HepG2 (cell line): ENCODE measurements around the gene CACNB4. TPM values are rescaled to one million over a fixed set of nuclear protein-coding genes. Genes with fewer than 3 reads are reported as not detected.

Experiments used
- ATF7-NPFF ChIP-seq: sonication (generic); formaldehyde crosslinking; IDR thresholded peaks from 2 replicates; pipeline ENCODE4 v1.8.1; 2023; ENCODE audit warnings: mild to moderate bottlenecking, low read depth, missing genetic modification reagents, moderate library complexity
- GATA4 ChIP-seq: sonication (generic); IDR thresholded peaks from 2 replicates; pipeline ENCODE4 v1.6.1; 2016; ENCODE audit warnings: antibody characterized with exemption, low read depth, borderline replicate concordance
- IRF2 ChIP-seq: IDR thresholded peaks from 2 replicates; pipeline ENCODE4 v1.6.1; 2018; ENCODE audit warnings: missing genetic modification reagents, missing compliant biosample characterization
- MAF1 ChIP-seq: sonication (generic); formaldehyde crosslinking; IDR thresholded peaks from 2 replicates; pipeline ENCODE4 v1.5.0; 2020; ENCODE audit warnings: missing genetic modification reagents, borderline replicate concordance
- MED8 ChIP-seq: sonication (generic); formaldehyde crosslinking; IDR thresholded peaks from 2 replicates; pipeline ENCODE4 v1.8.1; 2023; ENCODE audit warnings: mild to moderate bottlenecking, missing genetic modification reagents; ENCODE audit not compliant: insufficient replicate concordance
- MTA3 ChIP-seq: sonication (generic); formaldehyde crosslinking; IDR thresholded peaks from 2 replicates; pipeline ENCODE4 v1.4.0; 2020; ENCODE audit warnings: missing genetic modification reagents
- NAIF1 ChIP-seq: sonication (generic); formaldehyde crosslinking; IDR thresholded peaks from 2 replicates; pipeline ENCODE4 v1.5.0; 2020; ENCODE audit warnings: mild to moderate bottlenecking, missing genetic modification reagents, borderline replicate concordance
- PCBP1 ChIP-seq: fragments of 200-400 bp; formaldehyde crosslinking; IDR thresholded peaks from 2 replicates; pipeline ENCODE4 v1.6.1; 2017; ENCODE audit warnings: mild to moderate bottlenecking, low read depth, low read length, borderline replicate concordance
- PHF20 ChIP-seq: sonication (generic); formaldehyde crosslinking; IDR thresholded peaks from 2 replicates; pipeline ENCODE4 v1.5.0; 2020; ENCODE audit warnings: mild to moderate bottlenecking, missing genetic modification reagents
- RELA ChIP-seq: sonication (generic); formaldehyde crosslinking; IDR thresholded peaks from 2 replicates; pipeline ENCODE4 v1.4.0; 2020; ENCODE audit warnings: missing genetic modification reagents
- RXRA ChIP-seq: sonication (generic); formaldehyde crosslinking; IDR thresholded peaks from 2 replicates; pipeline ENCODE4 v1.5.1; 2020; ENCODE audit warnings: missing genetic modification reagents
- SALL1 ChIP-seq: sonication (generic); formaldehyde crosslinking; IDR thresholded peaks from 2 replicates; pipeline ENCODE4 v1.8.0; 2022; ENCODE audit warnings: mild to moderate bottlenecking, missing genetic modification reagents
- SRSF1 ChIP-seq: fragments of 200-400 bp; formaldehyde crosslinking; optimal IDR thresholded peaks from 2 replicates; pipeline ENCODE3; 2017; ENCODE audit warnings: mild to moderate bottlenecking, low read depth, low read length, moderate library complexity
- TBP ChIP-seq: sonication (generic); formaldehyde crosslinking; IDR thresholded peaks from 2 replicates; pipeline ENCODE4 v1.5.0; 2020; ENCODE audit warnings: missing genetic modification reagents
- TBX2 ChIP-seq: sonication (generic); formaldehyde crosslinking; IDR thresholded peaks from 2 replicates; pipeline ENCODE4 v1.5.0; 2020; ENCODE audit warnings: missing genetic modification reagents, mild to moderate bottlenecking, borderline replicate concordance
- THAP11 ChIP-seq: IDR thresholded peaks from 2 replicates; pipeline ENCODE4 v1.6.1; 2016; ENCODE audit warnings: missing biosample characterization, missing genetic modification reagents
- THYN1 ChIP-seq: sonication (generic); formaldehyde crosslinking; IDR thresholded peaks from 2 replicates; pipeline ENCODE4 v1.8.1; 2023; ENCODE audit warnings: low read depth, mild to moderate bottlenecking, moderate library complexity, missing genetic modification reagents, borderline replicate concordance
- ZBTB7B ChIP-seq: sonication (generic); formaldehyde crosslinking; IDR thresholded peaks from 2 replicates; pipeline ENCODE4 v1.4.0; 2020; ENCODE audit warnings: missing genetic modification reagents
- ZFP1 ChIP-seq: IDR thresholded peaks from 2 replicates; pipeline ENCODE4 v1.6.1; 2016
- ZNF430 ChIP-seq: sonication (generic); formaldehyde crosslinking; IDR thresholded peaks from 2 replicates; pipeline ENCODE4 v1.9.0; 2021; ENCODE audit warnings: mild to moderate bottlenecking, missing genetic modification reagents
- ZNF703 ChIP-seq: sonication (generic); formaldehyde crosslinking; IDR thresholded peaks from 2 replicates; pipeline ENCODE4 v1.5.1; 2020; ENCODE audit warnings: missing genetic modification reagents, mild to moderate bottlenecking, moderate library complexity, borderline replicate concordance
- ZNF781 ChIP-seq: sonication (generic); formaldehyde crosslinking; IDR thresholded peaks from 2 replicates; pipeline ENCODE4 v1.5.1; 2020; ENCODE audit warnings: borderline replicate concordance, mild to moderate bottlenecking, missing genetic modification reagents; ENCODE audit errors: not compliant biosample characterization
- polyA plus RNA-seq, 8 experiments: library from polyadenylated mRNA; depleted of rRNA in 3 of 8; stranded (reverse) in 7 of 8; unstranded in 1 of 8; fragments of >200 nt; fragmentation: Illumina TruSeq in 4 of 8; extraction: Trizol in 4 of 8; gene quantifications; 2 replicates each; pipeline versions ENCODE4 v1.2.1 to v1.2.3, GENCODE V29; 2011 to 2016; ENCODE audit warnings: low read depth in 4 of 8, missing spikeins in 1 of 8, mixed read lengths in 1 of 8; ENCODE audit not compliant: insufficient read depth in 1 of 8
- total RNA-seq, 5 experiments: library from RNA; depleted of rRNA; stranded (reverse); fragments of >200 nt; fragmentation: Illumina TruSeq; extraction: Trizol; gene quantifications; 2 replicates each; pipeline ENCODE4 v1.2.3, GENCODE V29; 2016; ENCODE audit warnings: low read depth in 1 of 5
- TF ChIP-seq, protein P1 (sequence below): sonication (generic); formaldehyde crosslinking; IDR thresholded peaks from 2 replicates; pipeline ENCODE4 v1.4.0; 2020; ENCODE audit warnings: missing genetic modification reagents, mild to moderate bottlenecking, borderline replicate concordance
- TF ChIP-seq, protein P2 (sequence below): sonication (generic); formaldehyde crosslinking; IDR thresholded peaks from 2 replicates; pipeline ENCODE4 v1.4.0; 2020; ENCODE audit warnings: missing genetic modification reagents

The CACNB4 gene
- total and polyA plus RNA-seq, 2 of the 13 experiments (the other 11 are each of a cell fraction or from before 2014, with no cell fraction given), result 5.1 to 14.3 TPM

DNA sequence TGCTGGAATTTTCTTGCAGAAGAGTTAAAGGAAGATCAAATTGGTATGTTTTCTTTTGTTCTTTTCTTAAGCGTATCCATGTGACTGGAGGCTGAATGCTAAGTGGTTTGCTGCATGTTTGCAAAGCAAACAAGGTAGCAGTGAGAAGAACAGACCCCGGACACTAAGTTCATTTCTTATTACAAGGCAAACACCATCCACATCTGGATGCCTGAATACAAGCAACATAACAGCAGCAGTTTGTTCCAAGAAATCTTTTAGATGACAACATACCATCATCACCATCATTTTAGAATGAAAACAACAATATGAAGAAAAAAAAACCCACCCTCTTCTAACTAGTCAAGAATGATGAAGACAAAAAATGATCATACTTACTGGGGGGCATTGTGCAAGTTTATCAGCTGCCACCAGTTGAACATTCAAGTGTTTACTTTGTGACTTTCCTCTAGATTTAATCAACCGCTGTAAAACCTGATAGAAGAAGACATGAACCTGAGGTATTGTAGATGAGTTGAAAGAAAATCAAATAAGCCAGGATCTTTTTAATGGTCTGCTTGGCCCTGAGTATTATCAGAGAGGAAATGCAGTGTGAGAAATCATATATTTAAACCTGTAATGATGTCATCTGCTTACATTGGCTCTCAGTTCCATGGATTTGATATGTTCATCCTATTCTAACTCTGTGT is 245.6 kb downstream of the CACNB4 start (continued):
- TF ChIP-seq TBX2 (CRISPR knock-in tag) (peak; percentile 56; the same call in 1 of the 2 replicates), RELA (CRISPR knock-in tag) (no peak), NAIF1 (no peak), ZNF703 (no peak), ZFP1 (CRISPR knock-in tag) (no peak; the same call in 1 of the 2 replicates), PHF20 (CRISPR knock-in tag) (no peak), MTA3 (CRISPR knock-in tag) (no peak), ZNF430 (CRISPR knock-in tag) (no peak), ZNF781 (CRISPR knock-in tag) (no peak), GATA4 (0 out of 2 replicates have a peak, but pooled peaks have one; percentile 10), ATF7-NPFF (no peak), MED8 (CRISPR knock-in tag) (no peak), IRF2 (CRISPR knock-in tag) (no peak), MAF1 (CRISPR knock-in tag) (no peak), ZBTB7B (CRISPR knock-in tag) (0 out of 2 replicates have a peak, but pooled peaks have one; percentile 26), PCBP1 (no peak), THYN1 (CRISPR knock-in tag) (no peak), SRSF1 (no peak), THAP11 (CRISPR knock-in tag) (peak; percentile 61), TBP (CRISPR knock-in tag) (no peak), SALL1 (CRISPR knock-in tag) (peak; percentile 43; the same call in 1 of the 2 replicates), RXRA (no peak)
- TF ChIP-seq, protein P1, sequence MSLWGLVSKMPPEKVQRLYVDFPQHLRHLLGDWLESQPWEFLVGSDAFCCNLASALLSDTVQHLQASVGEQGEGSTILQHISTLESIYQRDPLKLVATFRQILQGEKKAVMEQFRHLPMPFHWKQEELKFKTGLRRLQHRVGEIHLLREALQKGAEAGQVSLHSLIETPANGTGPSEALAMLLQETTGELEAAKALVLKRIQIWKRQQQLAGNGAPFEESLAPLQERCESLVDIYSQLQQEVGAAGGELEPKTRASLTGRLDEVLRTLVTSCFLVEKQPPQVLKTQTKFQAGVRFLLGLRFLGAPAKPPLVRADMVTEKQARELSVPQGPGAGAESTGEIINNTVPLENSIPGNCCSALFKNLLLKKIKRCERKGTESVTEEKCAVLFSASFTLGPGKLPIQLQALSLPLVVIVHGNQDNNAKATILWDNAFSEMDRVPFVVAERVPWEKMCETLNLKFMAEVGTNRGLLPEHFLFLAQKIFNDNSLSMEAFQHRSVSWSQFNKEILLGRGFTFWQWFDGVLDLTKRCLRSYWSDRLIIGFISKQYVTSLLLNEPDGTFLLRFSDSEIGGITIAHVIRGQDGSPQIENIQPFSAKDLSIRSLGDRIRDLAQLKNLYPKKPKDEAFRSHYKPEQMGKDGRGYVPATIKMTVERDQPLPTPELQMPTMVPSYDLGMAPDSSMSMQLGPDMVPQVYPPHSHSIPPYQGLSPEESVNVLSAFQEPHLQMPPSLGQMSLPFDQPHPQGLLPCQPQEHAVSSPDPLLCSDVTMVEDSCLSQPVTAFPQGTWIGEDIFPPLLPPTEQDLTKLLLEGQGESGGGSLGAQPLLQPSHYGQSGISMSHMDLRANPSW (CRISPR knock-in tag), result no peak; the same call in 1 of the 2 replicates
- TF ChIP-seq, protein P2, sequence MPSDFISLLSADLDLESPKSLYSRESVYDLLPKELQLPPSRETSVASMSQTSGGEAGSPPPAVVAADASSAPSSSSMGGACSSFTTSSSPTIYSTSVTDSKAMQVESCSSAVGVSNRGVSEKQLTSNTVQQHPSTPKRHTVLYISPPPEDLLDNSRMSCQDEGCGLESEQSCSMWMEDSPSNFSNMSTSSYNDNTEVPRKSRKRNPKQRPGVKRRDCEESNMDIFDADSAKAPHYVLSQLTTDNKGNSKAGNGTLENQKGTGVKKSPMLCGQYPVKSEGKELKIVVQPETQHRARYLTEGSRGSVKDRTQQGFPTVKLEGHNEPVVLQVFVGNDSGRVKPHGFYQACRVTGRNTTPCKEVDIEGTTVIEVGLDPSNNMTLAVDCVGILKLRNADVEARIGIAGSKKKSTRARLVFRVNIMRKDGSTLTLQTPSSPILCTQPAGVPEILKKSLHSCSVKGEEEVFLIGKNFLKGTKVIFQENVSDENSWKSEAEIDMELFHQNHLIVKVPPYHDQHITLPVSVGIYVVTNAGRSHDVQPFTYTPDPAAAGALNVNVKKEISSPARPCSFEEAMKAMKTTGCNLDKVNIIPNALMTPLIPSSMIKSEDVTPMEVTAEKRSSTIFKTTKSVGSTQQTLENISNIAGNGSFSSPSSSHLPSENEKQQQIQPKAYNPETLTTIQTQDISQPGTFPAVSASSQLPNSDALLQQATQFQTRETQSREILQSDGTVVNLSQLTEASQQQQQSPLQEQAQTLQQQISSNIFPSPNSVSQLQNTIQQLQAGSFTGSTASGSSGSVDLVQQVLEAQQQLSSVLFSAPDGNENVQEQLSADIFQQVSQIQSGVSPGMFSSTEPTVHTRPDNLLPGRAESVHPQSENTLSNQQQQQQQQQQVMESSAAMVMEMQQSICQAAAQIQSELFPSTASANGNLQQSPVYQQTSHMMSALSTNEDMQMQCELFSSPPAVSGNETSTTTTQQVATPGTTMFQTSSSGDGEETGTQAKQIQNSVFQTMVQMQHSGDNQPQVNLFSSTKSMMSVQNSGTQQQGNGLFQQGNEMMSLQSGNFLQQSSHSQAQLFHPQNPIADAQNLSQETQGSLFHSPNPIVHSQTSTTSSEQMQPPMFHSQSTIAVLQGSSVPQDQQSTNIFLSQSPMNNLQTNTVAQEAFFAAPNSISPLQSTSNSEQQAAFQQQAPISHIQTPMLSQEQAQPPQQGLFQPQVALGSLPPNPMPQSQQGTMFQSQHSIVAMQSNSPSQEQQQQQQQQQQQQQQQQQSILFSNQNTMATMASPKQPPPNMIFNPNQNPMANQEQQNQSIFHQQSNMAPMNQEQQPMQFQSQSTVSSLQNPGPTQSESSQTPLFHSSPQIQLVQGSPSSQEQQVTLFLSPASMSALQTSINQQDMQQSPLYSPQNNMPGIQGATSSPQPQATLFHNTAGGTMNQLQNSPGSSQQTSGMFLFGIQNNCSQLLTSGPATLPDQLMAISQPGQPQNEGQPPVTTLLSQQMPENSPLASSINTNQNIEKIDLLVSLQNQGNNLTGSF (CRISPR knock-in tag), result no peak
